ENCODE data around the gene PCP4L1. TPM values are rescaled to one million over a fixed set of nuclear protein-coding genes. Genes with fewer than 3 reads are reported as not detected.
A peak's percentile ranks its signal among the peaks of the same experiment; 100 is the strongest.
"Not testable (repeated sequence)": the region's sequence is repeated elsewhere in the genome, so short reads cannot be mapped to it uniquely, and the experiment has no call there.

The PCP4L1 gene
- total and polyA plus RNA-seq, 7 experiments from 2014 or later = 0.15 TPM; not detected in 6

DNA sequence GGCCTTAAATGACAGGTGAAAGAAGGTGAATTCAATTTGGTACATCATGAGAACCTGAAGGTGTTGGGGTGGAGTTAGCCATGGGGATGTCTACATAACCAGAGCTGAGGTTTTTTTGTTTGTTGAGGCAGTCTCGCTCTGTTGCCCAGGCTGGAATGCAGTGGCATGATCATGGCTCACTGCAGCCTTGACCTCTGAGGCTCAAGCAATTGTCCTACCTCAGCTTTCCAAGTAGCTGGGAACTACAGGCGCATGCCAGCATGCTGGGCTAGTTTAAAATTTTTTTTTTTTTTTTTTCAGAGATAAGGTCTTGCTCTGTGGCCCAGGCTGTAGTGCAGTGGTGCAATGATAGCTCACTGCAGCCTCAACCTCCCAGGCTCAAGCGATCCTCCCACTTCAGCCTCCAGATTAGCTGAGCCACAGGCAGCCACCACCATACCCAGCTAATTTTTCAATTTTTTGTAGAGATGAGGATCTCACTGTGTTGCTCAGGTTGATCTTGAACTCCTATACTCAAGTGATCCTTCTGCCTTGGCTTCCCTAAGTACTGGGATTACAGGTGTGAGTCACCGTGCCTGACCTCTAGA, 53.1 kb downstream of the PCP4L1 start:
- no peak overlapping the region for H3K27ac ChIP-seq (ENCODE audit: low read depth, low read length)
- Mint-ChIP-seq H3K27ac (peak overlapping the region in 2 of 9 donors; percentile 53 to 100), H3K27me3 (peaks cover 0 to 7% (median 0%) of the 10 kb centered on the region in 5 donors), H3K9me3 (no peaks in the 10 kb centered on the region), H3K4me3 (no peak overlapping the region), H3K4me1 (peaks cover 15 to 46% (median 37%) of the 10 kb centered on the region in 7 donors), H3K36me3 (no peaks in the 10 kb centered on the region)
- H3K4me1 ChIP-seq (ENCODE audit: control insufficient read depth in 2 of 2, insufficient read depth in 2 of 2, low read length in 2 of 2) = peaks cover 0 to 15% of the 10 kb centered on the region in 2 donors
- no peak overlapping the region for H3K4me3 ChIP-seq (ENCODE audit: low read length)
- POLR2A ChIA-PET = interaction anchor here (1.2 to 4.3 kb wide), 2 partner anchors 8 to 176 kb away, joined by 4 to 50 read pairs; no protein-coding TSS in a partner anchor
- DNase-seq (no peak), ATAC-seq (no peak)
- intact Hi-C loops (cut with micrococcal nuclease) = loop anchor here in 1 of 2 donors (5.0 kb wide), 1 partner anchor 1389 kb away; no protein-coding TSS in a partner anchor
- H3K9me3 ChIP-seq (ENCODE audit: control insufficient read depth in 2 of 3, low read length in 3 of 3) = no peaks in the 10 kb centered on the region
- no peaks in the 10 kb centered on the region for H3K27me3 ChIP-seq (ENCODE audit: control insufficient read depth in 2 of 2, insufficient read depth in 2 of 2, low read length in 2 of 2)
- CTCF ChIA-PET = no interaction called here
- peaks cover 0 to 4% (median 0%) of the 10 kb centered on the region in 3 experiments for H3K36me3 ChIP-seq (ENCODE audit: control insufficient read depth in 2 of 3, insufficient read depth in 3 of 3, low read length in 3 of 3)

- Mint-ChIP-seq H3K36me3 (no peaks in the 10 kb centered on the region), H3K9me3 (no peaks in the 10 kb centered on the region), H3K4me1 (peaks cover 13 to 39% (median 32%) of the 10 kb centered on the region in 7 donors), H3K27ac (peak overlapping the region; percentile 98 to 100 (median 99)), H3K4me3 (peak overlapping the region; percentile 91 to 99 (median 98)), H3K27me3 (peaks cover 0 to 7% (median 0%) of the 10 kb centered on the region in 5 donors)
- Histone ChIP-seq H3K4me1 (ENCODE audit: control insufficient read depth in 2 of 2, insufficient read depth in 2 of 2, low read length in 2 of 2) (peaks cover 0 to 15% of the 10 kb centered on the region in 2 donors), H3K27ac (ENCODE audit: low read depth, low read length) (peak overlapping the region; percentile 97), H3K4me3 (ENCODE audit: low read length) (peak overlapping the region; percentile 72), H3K27me3 (ENCODE audit: control insufficient read depth in 2 of 2, insufficient read depth in 2 of 2, low read length in 2 of 2) (no peaks in the 10 kb centered on the region), H3K9me3 (ENCODE audit: control insufficient read depth in 2 of 3, low read length in 3 of 3) (no peaks in the 10 kb centered on the region), H3K36me3 (ENCODE audit: control insufficient read depth in 2 of 3, insufficient read depth in 3 of 3, low read length in 3 of 3) (peaks cover 0 to 4% (median 0%) of the 10 kb centered on the region in 3 experiments)
- ATAC-seq (no peak), DNase-seq (no peak)
- intact Hi-C loops (cut with micrococcal nuclease) = loop anchor here (1.0 to 5.0 kb wide), 7 partner anchors 7 to 1391 kb away; partner anchors contain the start of genes NDUFS2 (in 1 of the 2) and TOMM40L (in 1 of the 2)
- ChIA-PET CTCF (interaction anchor here (0.7 to 1.8 kb wide), 6 partner anchors 83 to 147 kb away, joined by 3 to 11 read pairs (median 3); partner anchors contain the start of genes PPOX and TOMM40L), POLR2A (interaction anchor here (0.8 to 4.3 kb wide), 21 partner anchors 8 to 244 kb away, joined by 3 to 50 read pairs (median 5); partner anchors contain the start of genes APOA2, ARHGAP30, NDUFS2 and NIT1)
These were observed 55.1 kb downstream of the PCP4L1 start for GRCh38 chr1:161313554-161314200.

DNA sequence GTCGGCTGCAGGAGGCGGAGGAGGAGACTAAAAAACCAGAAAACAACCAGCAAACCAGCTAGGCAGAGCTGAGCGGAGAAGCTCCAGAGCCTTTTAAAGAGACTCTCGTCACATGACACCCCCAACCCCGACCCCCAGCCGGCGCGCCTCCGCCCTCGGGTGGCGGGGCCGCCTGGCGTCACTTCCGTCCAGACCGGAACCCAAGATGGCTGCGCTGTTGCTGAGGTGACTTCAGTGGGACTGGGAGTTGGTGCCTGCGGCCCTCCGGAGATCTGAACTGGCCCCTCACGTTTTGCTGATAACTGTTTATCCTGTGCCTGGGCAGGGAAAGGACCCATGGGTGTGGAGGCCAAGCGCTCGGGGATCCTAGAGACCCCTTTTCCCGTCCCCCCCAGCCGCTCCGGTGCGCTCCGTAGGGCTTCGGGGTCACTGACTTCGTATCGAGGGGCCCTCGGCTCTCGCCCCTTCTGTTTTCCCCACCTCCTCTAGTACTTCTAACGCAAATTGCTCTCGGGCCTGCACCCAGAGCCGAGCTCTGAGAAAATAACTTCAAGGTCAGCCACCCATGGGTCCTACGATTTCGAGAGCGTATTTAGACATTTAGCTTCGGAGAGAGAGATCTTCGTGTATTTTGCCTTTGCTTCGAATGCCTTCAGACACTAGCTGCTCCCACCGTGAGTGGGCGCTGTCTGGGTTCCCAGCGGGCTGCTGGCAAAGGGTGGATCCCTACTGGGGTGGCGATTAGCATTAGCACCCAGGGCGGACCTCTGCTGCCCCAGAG, 55.8 kb downstream of the PCP4L1 start, which contains the start of gene SDHC:
TSS of gene SDHC (plus strand) at position 181 of the 781 bp plus-strand sequence. CDS start at position 206, 25 bp downstream.
- Mint-ChIP-seq H3K4me1 (peaks cover 13 to 39% (median 31%) of the 10 kb centered on the region in 7 donors), H3K9me3 (no peaks in the 10 kb centered on the region)
- POLR2A ChIA-PET = interaction anchor here (0.6 to 4.3 kb wide), 21 partner anchors 8 to 245 kb away, joined by 3 to 50 read pairs (median 5); partner anchors contain the start of genes APOA2, ARHGAP30, NDUFS2 and NIT1

GRCh38 chr1:161315841-161316674, 57.5 kb downstream of the PCP4L1 start:
- H3K27ac Mint-ChIP-seq = peak overlapping the region in 8 of 9 donors; percentile 99 to 100 (median 100)

More for the DNA sequence above, 55.8 kb downstream of the PCP4L1 start, which contains the start of gene SDHC:
- H3K4me3 ChIP-seq (ENCODE audit: low read length) = peak within 1 kb of the TSS; percentile 72
- peak within 1 kb of the TSS; percentile 97 for H3K27ac ChIP-seq (ENCODE audit: low read depth, low read length)
- H3K9me3 ChIP-seq (ENCODE audit: control insufficient read depth in 2 of 3, low read length in 3 of 3) = no peaks in the 10 kb centered on the region
- peaks cover 0 to 6% (median 0%) of the 10 kb centered on the region in 3 experiments for H3K36me3 ChIP-seq (ENCODE audit: control insufficient read depth in 2 of 3, insufficient read depth in 3 of 3, low read length in 3 of 3)
- DNase-seq (peak; percentile 83 to 95 (median 93)), ATAC-seq (peak; percentile 99)
- H3K4me3 Mint-ChIP-seq = peak within 1 kb of the TSS; percentile 91 to 99 (median 98)
- intact Hi-C loops (cut with micrococcal nuclease) = loop anchor here (1.0 to 5.0 kb wide), 7 partner anchors 8 to 1392 kb away; partner anchors contain the start of genes NDUFS2 (in 1 of the 2) and TOMM40L (in 1 of the 2)
- no peaks in the 10 kb centered on the region for H3K27me3 ChIP-seq (ENCODE audit: control insufficient read depth in 2 of 2, insufficient read depth in 2 of 2, low read length in 2 of 2)
- H3K27me3 Mint-ChIP-seq = peaks cover 0 to 7% (median 0%) of the 10 kb centered on the region in 5 donors
- no peaks in the 10 kb centered on the region for H3K36me3 Mint-ChIP-seq
- H3K4me1 ChIP-seq (ENCODE audit: control insufficient read depth in 2 of 2, insufficient read depth in 2 of 2, low read length in 2 of 2) = peaks cover 0 to 15% of the 10 kb centered on the region in 2 donors
- peak within 1 kb of the TSS; percentile 98 to 100 (median 99) for H3K27ac Mint-ChIP-seq
- CTCF ChIA-PET = interaction anchor here (0.7 to 1.8 kb wide), 7 partner anchors 12 to 148 kb away, joined by 3 to 11 read pairs (median 3); partner anchors contain the start of genes PPOX and TOMM40L

GRCh38 chr1:161324020-161324419, 65.5 kb downstream of the PCP4L1 start:
- POLR2A ChIA-PET = interaction anchor here (0.7 kb wide), 1 partner anchor 44 kb away, joined by 5 read pairs; the partner anchor contains the start of gene CFAP126
- Histone ChIP-seq H3K27ac (ENCODE audit: low read depth, low read length) (no peak overlapping the region), H3K27me3 (ENCODE audit: control insufficient read depth in 2 of 2, insufficient read depth in 2 of 2, low read length in 2 of 2) (no peaks in the 10 kb centered on the region), H3K36me3 (ENCODE audit: control insufficient read depth in 2 of 3, insufficient read depth in 3 of 3, low read length in 3 of 3) (peaks cover 0 to 36% (median 7%) of the 10 kb centered on the region in 3 experiments), H3K4me3 (ENCODE audit: low read length) (no peak overlapping the region), H3K9me3 (ENCODE audit: control insufficient read depth in 2 of 3, low read length in 3 of 3) (no peaks in the 10 kb centered on the region), H3K4me1 (ENCODE audit: control insufficient read depth in 2 of 2, insufficient read depth in 2 of 2, low read length in 2 of 2) (no peaks in the 10 kb centered on the region)
- Mint-ChIP-seq H3K9me3 (no peaks in the 10 kb centered on the region), H3K4me1 (peaks cover 0 to 23% (median 12%) of the 10 kb centered on the region in 7 donors), H3K27me3 (no peaks in the 10 kb centered on the region), H3K4me3 (peak overlapping the region in 1 of 10 donors; percentile 42), H3K27ac (peak overlapping the region in 1 of 9 donors; percentile 74), H3K36me3 (peaks cover 0 to 22% (median 7%) of the 10 kb centered on the region in 5 donors)
- CTCF ChIA-PET = no interaction called here
- intact Hi-C loops (cut with micrococcal nuclease) = no loop called here
- ATAC-seq = peak; percentile 54
- DNase-seq = no peak

More at GRCh38 chr1:161315841-161316674, 57.5 kb downstream of the PCP4L1 start:
- H3K27ac ChIP-seq (ENCODE audit: low read depth, low read length); H3K27me3 ChIP-seq (ENCODE audit: control insufficient read depth in 2 of 2, insufficient read depth in 2 of 2, low read length in 2 of 2); DNase-seq; POLR2A ChIA-PET; ATAC-seq; H3K36me3 Mint-ChIP-seq; H3K9me3 Mint-ChIP-seq; H3K27me3 Mint-ChIP-seq; CTCF ChIA-PET; H3K4me3 ChIP-seq (ENCODE audit: low read length); H3K9me3 ChIP-seq (ENCODE audit: control insufficient read depth in 2 of 3, low read length in 3 of 3): not testable (repeated sequence)
- peaks cover 0 to 15% of the 10 kb centered on the region in 2 donors for H3K4me1 ChIP-seq (ENCODE audit: control insufficient read depth in 2 of 2, insufficient read depth in 2 of 2, low read length in 2 of 2)
- Mint-ChIP-seq H3K4me3 (peak overlapping the region in 9 of 10 donors; percentile 16 to 99 (median 92)), H3K4me1 (peaks cover 13 to 49% (median 32%) of the 10 kb centered on the region in 7 donors)
- H3K36me3 ChIP-seq (ENCODE audit: control insufficient read depth in 2 of 3, insufficient read depth in 3 of 3, low read length in 3 of 3) = peaks cover 0 to 10% (median 0%) of the 10 kb centered on the region in 3 experiments
- intact Hi-C loops (cut with micrococcal nuclease) = loop anchor here in 1 of 2 donors (2.0 kb wide), 1 partner anchor 89 kb away; the partner anchor contains the start of gene TOMM40L
